Thyroid gland (tissue), 4 donors: ENCODE measurements around the gene TBCD. TPM values are rescaled to one million over a fixed set of nuclear protein-coding genes. Genes with fewer than 3 reads are reported as not detected.

Experiments used
- DNase-seq, 2 donors: peaks; one replicate each; pipeline ENCODE4 v3.0.0-alpha.2; 2019
- H3K27ac ChIP-seq, 3 donors: fragments of 200-600 bp; sonication (generic); 1 replicate in 2 of 3; 2 replicates in 1 of 3; pipeline ENCODE4 v1.5.1; 2016 to 2019; ENCODE audit warnings: mild to moderate bottlenecking in 1 of 3, moderate library complexity in 1 of 3
- H3K27me3 ChIP-seq: fragments of 200-600 bp; sonication (generic); one replicate; pipeline ENCODE4 v1.5.1; 2019
- H3K36me3 ChIP-seq, 2 donors: fragments of 200-600 bp; sonication (generic); one replicate each; pipeline ENCODE4 v1.5.1; 2016 to 2019
- H3K4me1 ChIP-seq, 2 donors: fragments of 200-600 bp; sonication (generic); one replicate each; pipeline ENCODE4 v1.5.1; 2017 to 2019
- H3K4me3 ChIP-seq, 3 donors: fragments of 200-600 bp; sonication (generic); replicated peaks in 1 of 3; 1 replicate in 2 of 3; 2 replicates in 1 of 3; pipeline ENCODE4 v1.5.1; 2016; ENCODE audit warnings: mild to moderate bottlenecking in 1 of 3
- H3K9me3 ChIP-seq: fragments of 200-600 bp; sonication (generic); one replicate; pipeline ENCODE4 v1.5.1; 2017
- POLR2A ChIP-seq, 2 donors: fragments of 450-650 bp; IDR thresholded peaks; one replicate each; pipeline ENCODE4 v1.6.1; 2017; ENCODE audit warnings: antibody characterized with exemption in 2 of 2, mild to moderate bottlenecking in 2 of 2, moderate library complexity in 1 of 2
- WGBS, 2 donors: methylation state at CpG; one replicate each; pipeline ENCODE4 v1.1.5; 2017; 5-methylcytosine and 5-hydroxymethylcytosine counted together
- intact Hi-C: fragments of 100-400 bp; cut with DNase I; formaldehyde crosslinking; loops from one replicate; pipeline ENCODE4 v1.15.1; 2023
- total RNA-seq, 4 donors: library from RNA; depleted of rRNA; stranded (reverse); fragments of >200 nt; gene quantifications; one replicate each; pipeline ENCODE4 v1.2.3, GENCODE V29; 2016
- TF ChIP-seq, protein P1 (sequence below), 6 experiments: fragments of 200-600 bp in 3 of 6; fragments of 450-650 bp in 3 of 6; sonication (generic) in 3 of 6; IDR thresholded peaks; one replicate each; pipeline ENCODE4 v1.5.1; 2016 to 2019; ENCODE audit warnings: antibody characterized with exemption in 6 of 6, mild to moderate bottlenecking in 2 of 6, inconsistent platforms in 1 of 6, moderate library complexity in 1 of 6

The TBCD gene
- total RNA-seq, 4 donors from 2014 or later: 72.6 to 85.9 (median 79.6) TPM

DNA sequence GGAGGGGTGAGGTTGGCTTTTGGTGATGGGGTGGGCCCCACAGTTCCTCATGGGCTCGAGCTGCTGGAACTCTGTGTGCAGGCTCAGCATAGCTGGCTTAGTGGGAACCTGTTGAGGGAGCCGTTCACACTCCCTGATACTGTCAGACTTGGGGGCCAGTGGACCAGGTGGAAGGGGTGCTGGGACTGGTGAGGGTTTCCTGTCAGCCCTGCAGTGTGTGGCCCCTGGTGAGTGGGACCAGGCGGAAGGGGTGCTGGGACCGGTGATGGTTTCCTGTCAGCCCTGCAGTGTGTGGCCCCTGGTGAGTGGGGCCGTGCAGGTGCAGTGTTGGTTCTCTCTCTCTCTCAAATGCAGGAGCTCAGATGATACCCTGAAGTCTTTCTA, 133.1 kb downstream of the TBCD start:
- H3K4me1 ChIP-seq: peaks cover 32 to 53% of the 10 kb centered on the region in 2 donors
- H3K4me3 ChIP-seq: no peak overlapping the region
- H3K27me3 ChIP-seq: no peaks in the 10 kb centered on the region
- peak overlapping the region; percentile 57 to 82 (median 72) for H3K27ac ChIP-seq
- intact Hi-C loops: no loop called here
- no peaks in the 10 kb centered on the region for H3K9me3 ChIP-seq
- TF ChIP-seq POLR2A (IDR thresholded peaks at IDR 0.05): no peak
- TF ChIP-seq, protein P1, sequence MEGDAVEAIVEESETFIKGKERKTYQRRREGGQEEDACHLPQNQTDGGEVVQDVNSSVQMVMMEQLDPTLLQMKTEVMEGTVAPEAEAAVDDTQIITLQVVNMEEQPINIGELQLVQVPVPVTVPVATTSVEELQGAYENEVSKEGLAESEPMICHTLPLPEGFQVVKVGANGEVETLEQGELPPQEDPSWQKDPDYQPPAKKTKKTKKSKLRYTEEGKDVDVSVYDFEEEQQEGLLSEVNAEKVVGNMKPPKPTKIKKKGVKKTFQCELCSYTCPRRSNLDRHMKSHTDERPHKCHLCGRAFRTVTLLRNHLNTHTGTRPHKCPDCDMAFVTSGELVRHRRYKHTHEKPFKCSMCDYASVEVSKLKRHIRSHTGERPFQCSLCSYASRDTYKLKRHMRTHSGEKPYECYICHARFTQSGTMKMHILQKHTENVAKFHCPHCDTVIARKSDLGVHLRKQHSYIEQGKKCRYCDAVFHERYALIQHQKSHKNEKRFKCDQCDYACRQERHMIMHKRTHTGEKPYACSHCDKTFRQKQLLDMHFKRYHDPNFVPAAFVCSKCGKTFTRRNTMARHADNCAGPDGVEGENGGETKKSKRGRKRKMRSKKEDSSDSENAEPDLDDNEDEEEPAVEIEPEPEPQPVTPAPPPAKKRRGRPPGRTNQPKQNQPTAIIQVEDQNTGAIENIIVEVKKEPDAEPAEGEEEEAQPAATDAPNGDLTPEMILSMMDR (IDR thresholded peaks at IDR 0.05): no peak
- no peak for DNase-seq
- no peaks in the 10 kb centered on the region for H3K36me3 ChIP-seq
- WGBS, 2 donors: 68 to 92% methylated on average over 3 to 5 of the region's 5 CpGs

DNA sequence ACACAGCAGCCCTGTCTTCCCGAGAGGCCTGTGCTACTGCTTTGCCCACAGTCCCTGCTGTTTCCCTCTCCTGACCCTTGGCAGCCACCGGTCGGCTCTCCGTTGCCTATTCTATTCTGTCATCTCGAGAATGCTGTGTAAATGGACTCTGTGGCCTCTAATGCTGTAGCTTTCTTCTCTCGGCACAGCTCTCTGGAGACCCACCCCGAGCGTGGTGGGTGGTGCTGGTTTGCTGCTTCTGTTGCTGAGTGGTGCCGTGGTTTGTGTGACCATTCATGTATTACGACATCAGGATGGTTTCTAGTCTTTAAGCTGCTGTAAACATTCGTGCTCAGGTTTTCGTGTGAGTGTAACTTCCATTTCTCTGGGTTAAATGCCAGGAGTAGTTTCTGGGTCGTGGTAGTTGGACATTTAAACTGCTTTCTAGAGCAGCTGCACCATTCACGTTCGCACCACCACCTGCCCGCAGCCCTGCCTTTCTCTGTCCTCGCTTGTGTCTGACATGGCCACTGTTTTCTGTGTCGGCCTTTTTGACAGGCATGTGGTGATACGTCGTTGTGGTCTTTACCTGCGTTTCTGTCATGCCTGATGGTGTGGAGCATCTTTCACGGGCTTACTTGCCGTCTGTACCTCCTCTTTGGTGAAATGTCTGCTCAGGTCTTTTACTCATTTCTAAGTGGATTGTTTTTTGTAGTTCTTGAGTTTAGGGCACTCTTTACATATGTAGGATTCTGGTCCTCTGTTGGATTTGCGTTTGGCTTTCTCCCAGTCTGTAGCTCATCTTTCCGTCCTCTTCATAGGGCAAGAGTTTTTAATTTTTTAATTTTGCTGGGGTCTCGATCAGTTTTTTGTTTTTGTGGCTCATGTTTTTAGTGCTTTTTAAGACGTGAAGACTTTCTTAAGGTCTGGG, 135.6 kb downstream of the TBCD start:
- whole genome bisulfite sequencing, 2 donors: 94 to 95% methylated on average over 27 of the region's 27 CpGs
- H3K9me3 ChIP-seq: no peaks in the 10 kb centered on the region
- no peaks in the 10 kb centered on the region for H3K36me3 ChIP-seq
- no peak overlapping the region for H3K4me3 ChIP-seq
- intact Hi-C loops: no loop called here
- H3K4me1 ChIP-seq: peaks cover 51 to 57% of the 10 kb centered on the region in 2 donors
- TF ChIP-seq POLR2A (IDR thresholded peaks at IDR 0.05): no peak
- TF ChIP-seq, protein P1 (IDR thresholded peaks at IDR 0.05): no peak
- H3K27me3 ChIP-seq: no peaks in the 10 kb centered on the region
- DNase-seq: no peak
- H3K27ac ChIP-seq: peak overlapping the region in 1 of 3 donors; percentile 92

DNA sequence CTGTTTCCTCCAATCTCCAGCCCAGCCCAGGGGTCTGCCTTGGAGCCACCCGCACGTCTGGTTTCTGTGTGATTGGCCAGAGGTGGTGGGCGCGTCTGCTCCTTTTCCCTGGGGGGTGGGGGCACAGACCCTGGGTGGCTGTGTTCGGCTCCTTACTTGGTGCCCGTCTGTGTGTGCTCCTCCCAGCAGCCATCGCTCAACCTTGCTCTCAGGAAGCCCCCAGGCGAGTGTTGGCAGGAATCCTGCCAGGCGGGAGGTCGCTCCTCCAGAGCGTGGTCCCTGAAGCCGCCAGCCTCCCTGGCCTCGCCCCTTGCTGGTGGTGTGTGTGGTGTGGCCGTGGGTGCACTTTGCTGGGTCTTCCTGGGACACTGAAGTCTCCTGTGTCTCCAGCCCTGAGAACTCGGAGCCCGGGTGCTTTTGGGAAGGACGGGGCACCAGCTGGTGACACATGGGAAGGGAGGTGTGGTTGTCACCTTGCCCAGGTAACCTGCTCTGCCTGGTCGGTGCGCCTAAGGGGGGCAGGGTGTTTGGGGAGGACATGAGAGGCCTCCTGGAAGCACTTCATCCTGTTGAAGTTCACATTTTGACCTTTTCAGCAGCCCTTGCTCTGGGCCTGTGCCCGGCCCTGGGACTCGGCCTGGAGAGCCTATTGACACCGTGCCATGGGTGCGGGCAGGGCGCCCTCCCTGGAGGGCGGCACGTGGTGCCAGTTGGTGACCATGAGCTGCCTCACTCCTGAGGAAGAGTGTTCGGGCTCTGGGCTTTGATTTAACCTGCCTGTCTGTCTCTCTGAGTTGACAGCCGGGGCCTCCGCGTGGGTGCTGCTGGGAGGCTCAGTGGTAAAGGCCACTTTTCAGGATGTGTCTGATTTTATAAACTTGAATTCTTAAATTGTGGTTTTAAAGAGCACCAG, 137.0 kb downstream of the TBCD start:
- Histone ChIP-seq H3K9me3 (no peaks in the 10 kb centered on the region), H3K27ac (peak overlapping the region; percentile 92 to 98 (median 96)), H3K27me3 (no peaks in the 10 kb centered on the region), H3K4me3 (no peak overlapping the region), H3K4me1 (peaks cover 64 to 68% of the 10 kb centered on the region in 2 donors), H3K36me3 (no peaks in the 10 kb centered on the region)
- WGBS, 2 donors: 31 to 53% methylated on average over 19 of the region's 30 CpGs
- DNase-seq: peak; percentile 98 to 99
- intact Hi-C loops: no loop called here
- TF ChIP-seq, protein P1 (IDR thresholded peaks at IDR 0.05): no peak
- peak in 1 of 2 donors; percentile 54 for TF ChIP-seq POLR2A (IDR thresholded peaks at IDR 0.05)

DNA sequence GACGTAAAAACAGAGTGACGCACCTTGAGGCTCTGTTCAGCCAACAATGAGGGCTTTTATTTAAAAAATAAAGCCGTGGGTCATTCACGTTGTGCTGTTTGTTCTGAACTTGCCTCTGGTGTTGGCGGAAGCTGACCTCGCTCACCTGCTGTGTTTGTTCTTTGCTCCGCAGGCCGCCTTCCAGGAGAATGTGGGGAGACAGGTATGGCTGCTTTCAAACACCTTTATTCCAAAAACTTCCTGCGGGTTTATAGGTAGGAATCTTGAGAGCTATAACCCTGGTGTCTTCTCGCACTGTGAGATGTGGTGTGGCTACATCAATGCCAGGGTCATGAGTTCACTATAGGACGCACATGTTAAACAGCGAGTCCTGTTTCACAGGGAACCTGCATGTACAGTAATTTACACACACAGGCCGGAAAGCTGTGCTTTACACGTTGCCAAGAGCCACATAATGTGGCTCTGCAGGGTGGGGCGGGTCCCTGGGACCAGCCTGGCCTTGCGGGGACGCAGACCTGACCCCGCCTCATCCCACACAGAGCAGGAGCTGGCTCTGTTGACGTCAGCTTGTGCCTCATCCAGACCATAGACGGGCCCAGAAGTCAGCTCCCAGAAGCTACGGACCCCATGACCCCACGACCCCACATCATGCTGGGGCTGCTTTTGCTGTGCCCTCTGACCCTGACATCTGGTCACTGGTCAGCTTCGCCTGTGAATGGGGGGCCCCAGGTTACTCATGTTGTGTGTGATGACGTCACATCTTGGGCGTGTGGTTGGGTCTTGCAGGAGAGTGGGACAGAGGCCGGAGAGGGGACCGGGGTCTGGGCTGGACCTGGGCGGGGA, 137.9 kb downstream of the TBCD start:
- no peaks in the 10 kb centered on the region for H3K27me3 ChIP-seq
- no peak overlapping the region for H3K4me3 ChIP-seq
- no peaks in the 10 kb centered on the region for H3K9me3 ChIP-seq
- intact Hi-C loops: loop anchor here (10.0 kb wide), 1 partner anchor 45 kb away; the partner anchor contains the start of gene ZNF750
- peak; percentile 82 to 83 for DNase-seq
- H3K27ac ChIP-seq: peak overlapping the region; percentile 92 to 98 (median 96)
- 52 to 64% methylated on average over 18 to 25 of the region's 28 CpGs for WGBS, 2 donors
- peaks cover 73 to 77% of the 10 kb centered on the region in 2 donors for H3K4me1 ChIP-seq
- H3K36me3 ChIP-seq: no peaks in the 10 kb centered on the region
- no peak for TF ChIP-seq POLR2A (IDR thresholded peaks at IDR 0.05)
- TF ChIP-seq, protein P1 (IDR thresholded peaks at IDR 0.05): no peak
